GM12865 (cell line): ENCODE data around the gene C1QTNF12.

Experiments used
- DNase-seq: peaks from one replicate; pipeline ENCODE4 v3.0.0; 2010; ENCODE audit warnings: low read depth
- H3K4me3 ChIP-seq: 2 replicates; pipeline ENCODE4 v1.5.1; 2011; ENCODE audit warnings: mild to moderate bottlenecking, low read depth, low read length, control low read depth
- CTCF ChIP-seq: IDR thresholded peaks from 2 replicates; pipeline ENCODE4 v1.5.1; 2011; ENCODE audit warnings: low read length, control low read depth, low read depth, inconsistent platforms; ENCODE audit not compliant: insufficient read depth; ENCODE audit errors: missing control alignments

The C1QTNF12 gene

GRCh38 chr1:1204425-1204920, 42.0 kb downstream of the C1QTNF12 start:
- no peak for TF ChIP-seq CTCF
- H3K4me3 ChIP-seq: no peak overlapping the region
- no peak for DNase-seq

- no peak for DNase-seq
- no peak for TF ChIP-seq CTCF
- no peak overlapping the region for H3K4me3 ChIP-seq
Observed at GRCh38 chr1:1203561-1204424, 42.7 kb downstream of the C1QTNF12 start.

DNA sequence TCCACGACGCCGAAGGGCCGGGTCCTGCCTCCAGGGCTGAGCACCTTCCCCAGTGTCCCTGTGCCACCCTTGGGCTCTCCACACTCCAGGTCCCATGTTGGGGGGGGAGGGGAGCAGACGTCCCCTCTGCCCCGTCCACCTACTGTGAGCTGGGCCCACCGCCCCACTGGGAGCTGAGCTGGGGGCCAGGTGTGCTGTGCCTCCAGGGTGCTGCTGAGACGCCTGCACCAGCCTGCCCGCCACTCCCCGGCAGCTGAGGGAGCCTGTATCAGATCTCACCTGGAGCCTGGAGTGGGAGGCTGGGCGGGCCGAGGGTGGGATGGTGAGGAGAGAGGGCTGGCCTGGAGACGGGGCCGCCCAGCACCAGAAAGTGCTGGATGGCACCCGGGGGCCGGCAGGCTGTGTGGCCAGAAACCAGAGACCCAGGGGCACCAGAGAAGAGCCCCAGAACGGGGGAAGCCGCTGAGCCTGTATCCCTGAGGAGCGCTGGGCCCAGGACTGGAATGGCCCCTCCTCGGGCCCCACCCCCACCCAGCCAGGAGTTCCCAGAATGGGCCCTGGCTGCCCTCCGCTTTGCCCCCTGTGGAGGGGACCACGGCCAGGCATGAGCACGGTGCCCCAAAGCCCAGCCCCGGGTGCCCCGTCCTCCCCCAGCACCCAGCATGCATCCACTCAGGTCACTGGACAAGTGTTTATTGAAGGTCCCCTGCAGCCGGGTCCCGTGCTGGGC, 43.5 kb downstream of the C1QTNF12 start:
- DNase-seq: no peak
- TF ChIP-seq CTCF: no peak
- H3K4me3 ChIP-seq: no peak overlapping the region

- no peak for TF ChIP-seq CTCF
- peak; percentile 50 for DNase-seq
- H3K4me3 ChIP-seq: peak overlapping the region; percentile 27
Observed at GRCh38 chr1:1200876-1201810, 45.4 kb downstream of the C1QTNF12 start.

GRCh38 chr1:1199961-1200875, 46.3 kb downstream of the C1QTNF12 start:
- TF ChIP-seq CTCF: no peak
- peak overlapping the region; percentile 27; the same call in 1 of the 2 replicates for H3K4me3 ChIP-seq

More at GRCh38 chr1:1199961-1200875, 46.3 kb downstream of the C1QTNF12 start:
- no peak for DNase-seq
